ENCODE data around the gene PRKG1. TPM values are rescaled to one million over a fixed set of nuclear protein-coding genes. Genes with fewer than 3 reads are reported as not detected.
"Not testable (repeated sequence)": the region's sequence is repeated elsewhere in the genome, so short reads cannot be mapped to it uniquely, and the experiment has no call there.

PRKG1 gene
- total and polyA plus RNA-seq, 2 of the 4 experiments (the other 2 are of a cell fraction) = 3.5 to 18.3 TPM

DNA sequence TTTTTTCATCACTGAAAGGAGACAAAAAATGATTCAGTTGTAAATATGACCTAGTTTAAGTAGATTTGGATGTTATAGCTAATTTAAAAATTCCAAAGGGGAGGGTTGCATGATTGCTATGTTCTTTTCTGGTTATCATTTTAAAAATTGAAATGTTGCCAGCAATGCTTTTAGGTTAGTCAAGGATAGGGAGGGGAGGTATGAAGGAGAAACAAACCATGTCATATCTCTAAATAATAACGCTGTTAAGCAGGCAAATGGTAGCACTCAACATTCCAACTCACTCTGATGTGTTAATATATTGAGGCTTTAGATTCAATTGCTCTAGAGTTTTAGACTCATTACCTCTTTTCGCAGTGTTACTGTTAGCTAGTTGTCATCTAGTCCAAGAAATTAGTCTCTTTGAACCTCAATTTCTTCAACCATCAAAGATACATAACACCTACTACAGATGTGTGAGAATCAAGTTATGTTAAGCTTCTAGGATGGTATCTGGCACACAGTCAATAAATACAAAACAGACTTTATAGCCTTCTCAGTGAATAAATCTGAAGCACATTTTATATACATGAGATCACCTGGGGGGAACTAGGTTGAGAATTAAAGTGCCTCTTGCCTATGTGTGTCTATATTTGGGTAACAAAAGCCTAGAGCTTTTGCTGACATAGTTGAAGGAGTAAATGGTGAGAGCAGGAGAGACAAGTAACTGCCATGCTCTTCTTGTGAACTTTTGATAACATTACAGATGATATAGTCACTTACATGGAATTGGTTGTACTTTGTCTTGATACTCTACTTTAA is 500.2 kb downstream of the PRKG1 start:
- H3K9me3 ChIP-seq (ENCODE audit: control insufficient read depth, insufficient read depth, low read length) = no peaks in the 10 kb centered on the region
- H3K4me1 ChIP-seq (ENCODE audit: control insufficient read depth, insufficient read depth, low read length) = no peaks in the 10 kb centered on the region; the same call in 1 of the 2 replicates
- no peak overlapping the region for H2BK20ac ChIP-seq (ENCODE audit: low read depth, low read length)
- no CpG with 5 or more reads among the region's 2 CpGs for WGBS, 2 experiments (ENCODE audit: extremely low coverage in 2 of 2, insufficient read length in 1 of 2)
- H3K36me3 ChIP-seq (ENCODE audit: control insufficient read depth, insufficient read depth, low read length) = no peaks in the 10 kb centered on the region
- H2BK15ac ChIP-seq (ENCODE audit: low read depth, low read length) = no peak overlapping the region
- no peak overlapping the region for H3K4me3 ChIP-seq (ENCODE audit: insufficient read depth, low read depth, low read length)
- intact Hi-C loops (cut with micrococcal nuclease) = no loop called here
- H2BK5ac ChIP-seq (ENCODE audit: low read depth, low read length, poor library complexity, severe bottlenecking) = no peak overlapping the region
- in situ Hi-C loops (cut with MboI; ENCODE audit: low sequenced_read_pairs) = no loop called here
- no peak for TF ChIP-seq RCOR1 (IDR thresholded peaks at IDR 0.05; ENCODE audit: insufficient replicate concordance, low read length)
- no peak for TF ChIP-seq FOS (IDR thresholded peaks at IDR 0.05; ENCODE audit: low read depth, low read length)
- no peak overlapping the region for H4K91ac ChIP-seq (ENCODE audit: insufficient read depth, low read depth, low read length)
- H3K14ac ChIP-seq (replicated peaks; ENCODE audit: low read depth, low read length) = no peak overlapping the region
- no peaks in the 10 kb centered on the region for H3K27me3 ChIP-seq (ENCODE audit: control insufficient read depth, insufficient read depth, low read length)
- dilution Hi-C loops (cut with HindIII; ENCODE audit: low sequenced_read_pairs, unreplicated experiment) = no loop called here
- no peak overlapping the region for H3K18ac ChIP-seq (ENCODE audit: low read depth, low read length)
- H4K5ac ChIP-seq (ENCODE audit: low read depth, low read length) = no peak overlapping the region
- no peak overlapping the region for H3K56ac ChIP-seq (ENCODE audit: extremely low read depth, insufficient read depth, low read length)
- H3K79me1 ChIP-seq (ENCODE audit: low read depth in 1 of 2, low read length in 2 of 2) = no peaks in the 10 kb centered on the region
- peak; percentile 29; the same call in 1 of the 2 replicates for ATAC-seq (ENCODE audit: low read depth)
- H2AK9ac ChIP-seq (replicated peaks; ENCODE audit: low read depth, low read length, poor library complexity) = no peak overlapping the region
- H3K9ac ChIP-seq (ENCODE audit: low read depth, low read length) = no peak overlapping the region
- no peak overlapping the region for H3K27ac ChIP-seq (ENCODE audit: insufficient read depth, low read length)
- H4K8ac ChIP-seq (ENCODE audit: low read depth in 2 of 2, low read length in 2 of 2) = no peak overlapping the region
- H2AFZ ChIP-seq (replicated peaks; ENCODE audit: low read length, poor library complexity) = no peak overlapping the region
- peak; percentile 9 for DNase-seq
- no peak overlapping the region for H3K4me2 ChIP-seq (ENCODE audit: low read depth, low read length)
- H4K20me1 ChIP-seq (ENCODE audit: insufficient read depth, low read length) = no peaks in the 10 kb centered on the region
- no peak overlapping the region for H3K23ac ChIP-seq (ENCODE audit: low read depth, low read length)
- no TSS peak for BruUV-seq (replicated peaks)
- no peak overlapping the region for H3K4ac ChIP-seq (ENCODE audit: low read depth, low read length)
- no peak overlapping the region for H2BK120ac ChIP-seq (ENCODE audit: low read depth, low read length)
- H3K9me1 ChIP-seq (ENCODE audit: insufficient read depth, low read length) = no peaks in the 10 kb centered on the region
- POLR2A ChIA-PET (ENCODE audit: unreplicated experiment) = no interaction called here
- CTCF ChIA-PET = no interaction called here
- H2AK5ac ChIP-seq (ENCODE audit: low read depth, low read length) = no peak overlapping the region

DNA sequence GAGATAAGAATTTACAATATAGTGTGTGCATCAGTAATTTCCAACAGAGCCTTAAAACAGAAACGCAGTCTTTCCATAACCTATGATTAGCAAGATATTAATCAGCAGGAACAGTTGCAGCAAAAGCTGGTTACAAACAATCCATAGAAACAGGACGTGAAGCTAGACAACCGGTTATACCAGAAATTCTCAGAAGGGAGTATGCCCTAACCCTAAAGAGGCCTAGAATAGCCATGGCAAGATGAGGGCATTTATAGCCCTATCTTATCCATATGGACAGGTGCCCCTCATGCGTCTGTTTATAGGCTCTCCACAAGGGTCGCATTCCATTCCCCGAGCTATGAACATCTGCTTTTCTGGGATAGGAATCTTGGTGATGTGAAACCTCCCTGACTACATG is 506.9 kb downstream of the PRKG1 start:
- POLR2A ChIA-PET (ENCODE audit: unreplicated experiment); H4K5ac ChIP-seq (ENCODE audit: low read depth, low read length); ATAC-seq (ENCODE audit: low read depth); H3K4me2 ChIP-seq (ENCODE audit: low read depth, low read length); H2BK5ac ChIP-seq (ENCODE audit: low read depth, low read length, poor library complexity, severe bottlenecking); H3K9me3 ChIP-seq (ENCODE audit: control insufficient read depth, insufficient read depth, low read length); H3K14ac ChIP-seq (replicated peaks; ENCODE audit: low read depth, low read length); H3K36me3 ChIP-seq (ENCODE audit: control insufficient read depth, insufficient read depth, low read length); intact Hi-C loops (cut with micrococcal nuclease); H2AFZ ChIP-seq (replicated peaks; ENCODE audit: low read length, poor library complexity); H3K9me1 ChIP-seq (ENCODE audit: insufficient read depth, low read length); H2BK20ac ChIP-seq (ENCODE audit: low read depth, low read length); CTCF ChIA-PET; H4K91ac ChIP-seq (ENCODE audit: insufficient read depth, low read depth, low read length); dilution Hi-C loops (cut with HindIII; ENCODE audit: low sequenced_read_pairs, unreplicated experiment); H3K79me1 ChIP-seq (ENCODE audit: low read depth in 1 of 2, low read length in 2 of 2); DNase-seq; H3K56ac ChIP-seq (ENCODE audit: extremely low read depth, insufficient read depth, low read length); H2BK120ac ChIP-seq (ENCODE audit: low read depth, low read length); H3K4me1 ChIP-seq (ENCODE audit: control insufficient read depth, insufficient read depth, low read length); BruUV-seq (replicated peaks); H2AK5ac ChIP-seq (ENCODE audit: low read depth, low read length); H3K23ac ChIP-seq (ENCODE audit: low read depth, low read length); H4K20me1 ChIP-seq (ENCODE audit: insufficient read depth, low read length); H2AK9ac ChIP-seq (replicated peaks; ENCODE audit: low read depth, low read length, poor library complexity); in situ Hi-C loops (cut with MboI; ENCODE audit: low sequenced_read_pairs); H3K9ac ChIP-seq (ENCODE audit: low read depth, low read length); H3K27me3 ChIP-seq (ENCODE audit: control insufficient read depth, insufficient read depth, low read length); H3K4me3 ChIP-seq (ENCODE audit: insufficient read depth, low read depth, low read length); H2BK15ac ChIP-seq (ENCODE audit: low read depth, low read length); H3K18ac ChIP-seq (ENCODE audit: low read depth, low read length); H4K8ac ChIP-seq (ENCODE audit: low read depth in 2 of 2, low read length in 2 of 2); H3K27ac ChIP-seq (ENCODE audit: insufficient read depth, low read length); H3K4ac ChIP-seq (ENCODE audit: low read depth, low read length): not testable (repeated sequence)
- WGBS, 2 experiments (ENCODE audit: extremely low coverage in 2 of 2, insufficient read length in 1 of 2) = 80% methylated on average over 1 of the region's 6 CpGs; no CpG with 5 or more reads in 1 of the 2 experiments
